GM18520 (cell line): ENCODE results near the gene MT1G.
A peak's percentile ranks its signal among the peaks of the same experiment; 100 is the strongest.
"Not testable (repeated sequence)": the region's sequence is repeated elsewhere in the genome, so short reads cannot be mapped to it uniquely, and the experiment has no call there.

Experiments used
- ATAC-seq: cut with Tn5 transposase; IDR thresholded peaks from one replicate; pipeline ENCODE4 v1.9.1; 2021; ENCODE audit not compliant: unreplicated experiment

Gene MT1G

DNA sequence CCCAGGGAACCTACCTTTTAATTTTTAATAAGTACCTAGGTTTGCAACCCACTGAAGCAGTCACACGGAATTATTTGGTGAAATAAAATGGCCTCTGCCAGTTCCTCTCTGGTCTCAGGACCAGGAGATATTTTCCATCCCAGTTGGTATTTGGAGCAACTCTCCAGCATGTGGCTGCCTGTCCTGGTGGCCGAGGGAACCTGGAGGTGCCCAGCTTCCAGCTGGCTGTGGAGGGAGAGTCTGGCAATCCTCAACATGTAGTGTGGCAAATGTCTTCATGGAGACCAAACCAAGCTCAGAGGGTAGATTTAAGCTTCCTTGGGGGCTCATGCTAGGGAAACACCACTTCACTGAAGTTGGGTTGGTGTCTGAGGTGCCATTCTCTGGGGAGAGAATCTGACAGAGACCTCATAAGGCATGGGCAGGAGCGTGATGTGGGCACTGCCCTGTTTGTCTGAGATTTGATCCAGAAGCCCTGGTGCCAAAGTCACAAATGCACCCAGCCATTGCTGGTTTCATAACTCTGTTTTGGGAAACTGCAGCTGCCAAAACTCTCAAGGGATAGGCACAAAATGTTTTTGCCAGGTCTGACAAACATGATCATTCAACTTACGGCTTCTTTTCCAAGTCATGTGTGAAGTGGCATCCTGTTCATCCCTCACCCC, 17.2 kb upstream of the MT1G start:
- no peak for ATAC-seq

DNA sequence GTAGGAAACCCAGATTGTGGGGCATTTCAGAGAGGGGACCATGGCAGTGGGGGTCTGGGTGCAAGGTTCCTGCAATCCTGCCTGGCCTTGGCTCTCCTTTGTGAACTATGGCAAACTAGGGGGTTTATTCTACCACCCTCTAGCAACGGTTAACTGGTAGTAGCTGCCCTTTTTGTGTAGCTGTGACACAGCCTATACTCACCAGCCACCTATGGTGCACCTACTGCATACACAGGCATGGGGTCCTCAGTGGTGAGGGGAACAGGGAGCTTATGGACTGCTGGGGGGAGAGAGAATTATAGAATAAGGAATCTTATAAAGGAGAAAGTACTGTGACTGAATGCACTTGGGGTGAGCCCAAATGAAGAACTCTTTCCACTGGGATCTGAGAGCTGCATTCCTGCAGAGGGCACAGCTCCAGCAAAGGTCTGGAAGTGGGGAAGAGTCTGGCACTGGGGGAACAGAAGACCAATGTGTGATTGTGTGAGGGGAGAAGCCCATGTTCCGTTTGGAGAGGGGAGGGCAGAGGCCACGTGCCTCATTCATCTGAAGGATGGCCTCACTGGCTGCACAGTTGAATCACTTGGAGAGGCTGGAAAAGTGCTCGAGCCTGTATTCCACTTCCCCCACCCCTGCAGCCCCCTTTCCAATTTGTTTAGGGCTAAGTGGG, 16.5 kb upstream of the MT1G start:
- ATAC-seq = no peak

DNA sequence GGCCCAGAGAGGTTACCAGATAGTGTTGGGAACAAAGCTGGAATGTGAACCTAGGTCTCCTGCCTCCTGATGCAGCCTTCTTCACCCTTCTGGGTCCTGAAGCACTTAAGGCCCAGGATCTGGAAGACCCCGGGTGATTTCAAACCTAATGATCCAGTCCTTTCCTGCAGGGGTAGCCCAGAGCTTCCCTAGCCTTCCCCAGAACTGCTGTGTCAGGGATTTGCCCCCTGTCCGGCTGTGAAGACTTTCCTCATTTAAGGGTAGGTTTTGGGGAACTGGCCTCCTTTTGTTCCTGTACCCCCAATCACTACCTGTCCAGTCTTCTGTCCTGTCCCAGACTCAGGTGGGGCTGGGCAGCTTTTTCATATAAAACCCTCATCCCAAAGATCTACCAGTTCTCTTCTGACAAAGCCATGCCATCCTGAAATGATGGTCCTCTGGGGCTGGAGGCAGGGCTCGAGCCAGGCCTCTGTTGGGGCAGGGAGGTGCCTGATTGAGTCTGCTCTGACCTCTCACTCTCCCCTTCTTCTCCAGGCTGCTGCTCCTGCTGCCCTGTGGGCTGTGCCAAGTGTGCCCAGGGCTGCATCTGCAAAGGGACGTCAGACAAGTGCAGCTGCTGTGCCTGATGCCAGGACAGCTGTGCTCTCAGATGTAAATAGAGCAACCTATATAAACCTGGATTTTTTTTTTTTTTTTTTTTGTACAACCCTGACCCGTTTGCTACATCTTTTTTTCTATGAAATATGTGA, 15.7 kb upstream of the MT1G start:
- ATAC-seq = no peak

DNA sequence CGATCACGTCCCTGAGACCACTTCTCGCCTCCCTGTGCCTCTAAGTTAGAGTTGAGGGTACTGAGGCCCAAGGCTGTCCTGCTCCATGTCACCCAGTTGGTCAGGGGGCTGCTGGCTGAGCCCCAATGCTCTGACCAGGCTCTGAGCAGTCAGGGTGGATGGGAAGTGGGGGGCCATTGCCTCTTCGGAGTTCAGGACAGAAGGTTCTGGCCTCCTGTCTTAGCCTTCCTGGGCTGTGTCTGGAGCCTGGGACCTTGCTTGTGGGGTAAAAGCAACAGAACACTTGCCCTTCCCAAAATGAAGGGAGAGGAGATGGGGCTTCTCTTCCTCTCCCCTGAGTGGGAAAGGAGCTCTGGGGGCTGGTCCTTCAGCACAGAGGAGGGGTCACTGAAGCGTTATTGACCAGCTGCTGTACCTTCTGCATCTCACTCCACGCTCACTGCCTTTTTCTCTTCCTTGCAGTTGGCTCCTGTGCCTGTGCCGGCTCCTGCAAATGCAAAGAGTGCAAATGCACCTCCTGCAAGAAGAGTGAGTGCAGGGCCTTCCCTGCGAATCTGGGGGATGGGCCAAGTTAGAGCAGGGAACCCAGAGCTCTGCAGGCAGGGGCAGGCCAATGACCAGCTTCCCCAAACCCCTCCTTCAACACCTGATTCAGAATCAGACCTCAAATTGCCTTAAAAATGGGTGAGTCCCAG, 15.0 kb upstream of the MT1G start:
- no peak for ATAC-seq

DNA sequence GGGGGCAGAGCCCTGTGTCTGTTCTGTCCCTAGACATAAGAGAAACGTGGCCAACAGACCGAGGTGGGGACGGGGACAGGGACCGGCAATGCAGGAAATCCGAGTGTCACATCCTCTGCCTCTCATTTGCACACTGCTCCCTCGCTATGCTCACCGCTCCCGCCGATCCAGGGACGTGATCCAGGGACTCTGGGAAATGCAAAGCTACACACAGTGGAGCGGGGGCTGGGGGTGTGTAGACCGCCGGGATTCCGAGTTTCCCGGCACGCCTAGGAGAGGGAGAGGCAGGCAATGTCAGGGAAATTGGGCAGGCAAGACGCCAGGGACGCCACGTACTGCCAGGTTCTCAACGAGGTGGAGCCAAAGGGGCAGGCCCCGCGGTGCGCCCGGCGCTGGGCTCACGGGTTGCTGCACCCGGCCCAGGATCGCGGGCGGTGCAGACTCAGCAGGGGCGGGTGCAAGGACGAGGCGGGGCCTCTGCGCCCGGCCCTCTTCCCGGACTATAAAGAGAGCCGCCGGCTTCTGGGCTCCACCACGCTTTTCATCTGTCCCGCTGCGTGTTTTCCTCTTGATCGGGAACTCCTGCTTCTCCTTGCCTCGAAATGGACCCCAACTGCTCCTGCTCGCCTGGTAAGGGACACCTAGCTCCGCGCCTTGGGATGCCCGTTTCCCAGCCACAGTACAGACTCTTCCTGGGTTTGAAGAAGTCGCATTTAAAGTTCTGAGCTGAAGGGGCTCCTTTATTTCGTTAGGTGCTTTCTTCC, 14.3 kb upstream of the MT1G start, which contains the start of gene MT1X:
Gene MT1X (plus strand): TSS at position 532 of the 764 bp plus-strand sequence. CDS start 71 bp downstream, at position 603.
- peak; percentile 80 for ATAC-seq

DNA sequence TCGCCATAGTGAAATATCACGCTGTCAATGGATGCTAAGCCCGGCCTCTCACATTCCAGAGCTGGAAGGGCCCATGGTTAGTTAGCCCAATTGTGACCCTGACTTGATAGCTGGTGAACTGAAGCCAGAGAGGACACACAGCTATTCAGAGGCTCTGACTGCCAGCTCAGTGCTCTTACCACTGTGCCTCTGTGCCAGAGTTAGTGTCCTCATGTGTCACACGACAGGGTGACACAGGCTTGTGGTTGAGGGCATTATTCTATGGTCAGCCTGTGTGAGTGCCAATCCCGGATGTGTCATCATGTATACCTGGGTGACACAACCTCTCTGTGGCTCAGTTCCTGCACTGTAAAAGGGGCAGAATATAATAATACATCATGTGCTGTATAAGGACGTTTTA, 12.0 kb upstream of the MT1G start:
- peak; percentile 30 for ATAC-seq

DNA sequence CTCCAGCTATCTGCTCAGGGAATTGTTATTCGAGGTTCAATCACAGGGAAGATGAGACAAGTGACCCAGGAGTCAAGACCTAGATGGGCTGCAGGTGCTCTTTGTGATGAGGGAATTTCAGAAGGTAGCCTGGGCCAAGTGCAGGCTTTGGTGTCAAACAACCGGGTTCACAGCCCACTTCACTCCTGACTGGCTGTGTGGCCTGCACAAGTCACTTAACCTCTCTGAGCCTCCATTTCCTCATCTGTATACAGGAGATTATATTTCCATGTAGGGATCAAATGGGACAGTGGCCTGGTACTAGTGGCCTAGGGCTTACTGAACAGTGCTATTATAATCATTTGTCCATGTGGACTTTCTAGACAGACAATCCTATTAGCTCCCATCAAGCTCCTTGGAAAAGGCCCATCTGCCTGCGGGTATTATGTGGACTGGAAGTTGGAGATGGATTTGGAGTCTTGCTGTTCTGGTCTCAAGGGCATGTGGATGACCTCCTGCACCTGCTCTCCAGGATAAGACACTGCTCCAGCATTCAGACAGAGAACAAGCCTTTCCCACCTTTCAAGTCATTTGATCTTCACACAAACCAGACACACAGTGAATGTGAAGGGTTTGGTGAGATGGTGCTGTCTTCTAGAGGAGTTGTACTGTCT, 11.3 kb upstream of the MT1G start:
- ATAC-seq = no peak

DNA sequence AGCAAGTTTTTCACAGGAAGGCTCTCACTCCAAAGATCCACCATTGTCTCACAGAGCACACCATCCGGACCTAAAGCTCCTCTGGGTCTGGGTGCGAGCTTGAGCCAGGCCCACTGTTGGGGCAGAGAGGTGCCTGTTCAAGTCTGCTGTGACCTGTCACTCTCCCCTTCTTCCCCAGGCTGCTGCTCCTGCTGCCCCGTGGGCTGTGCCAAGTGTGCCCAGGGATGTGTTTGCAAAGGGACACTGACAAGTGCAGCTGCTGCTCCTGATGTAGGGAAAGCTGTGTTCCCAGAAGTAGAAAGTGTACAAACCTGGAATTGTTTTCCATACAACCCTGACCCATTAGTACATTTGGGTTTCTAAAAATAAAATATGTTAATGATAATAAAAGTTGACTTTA, 9.6 kb upstream of the MT1G start:
- ATAC-seq = no peak

DNA sequence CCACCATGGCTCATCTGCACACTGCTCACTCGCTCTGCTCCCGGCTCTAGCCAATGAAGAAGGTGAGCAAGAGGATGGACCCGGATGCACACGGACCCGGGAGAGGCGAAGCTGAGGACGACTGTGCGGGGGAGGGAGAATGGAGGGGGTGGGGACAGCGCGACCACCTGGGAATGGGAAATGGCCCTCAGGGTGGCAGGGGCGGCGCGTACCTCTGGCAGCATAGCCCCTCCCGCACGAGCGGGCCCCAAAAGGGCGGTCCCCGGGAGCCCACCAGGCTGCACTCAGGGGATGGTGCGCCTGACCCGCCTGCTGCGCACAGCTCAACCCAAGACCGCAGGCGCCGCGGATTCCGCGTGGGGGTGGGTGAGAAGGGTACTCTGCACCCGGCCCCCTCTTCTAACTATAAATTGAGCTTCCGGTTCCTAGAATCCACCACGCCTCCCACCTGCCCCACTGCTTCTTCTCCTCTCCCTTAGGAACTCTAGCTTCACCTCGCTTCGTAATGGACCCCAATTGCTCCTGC, 7.9 kb upstream of the MT1G start:
- no peak for ATAC-seq

DNA sequence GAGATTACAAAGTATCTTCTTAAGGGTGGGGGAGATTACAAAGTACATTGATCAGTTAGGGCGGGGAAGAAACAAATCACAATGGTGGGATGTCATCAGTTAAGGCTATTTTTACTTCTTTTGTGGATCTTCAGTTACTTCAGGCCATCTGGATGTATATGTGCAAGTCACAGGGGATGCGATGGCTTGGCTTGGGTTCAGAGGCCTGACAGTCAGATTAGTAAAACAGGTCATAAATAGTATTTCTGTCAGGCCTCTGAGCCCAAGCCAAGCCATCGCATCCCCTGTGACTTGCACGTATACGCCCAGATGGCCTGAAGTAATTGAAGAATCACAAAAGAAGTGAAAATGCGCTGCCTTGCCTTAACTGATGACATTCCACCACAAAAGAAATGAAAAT, 6.7 kb upstream of the MT1G start:
- not testable (repeated sequence) for ATAC-seq

DNA sequence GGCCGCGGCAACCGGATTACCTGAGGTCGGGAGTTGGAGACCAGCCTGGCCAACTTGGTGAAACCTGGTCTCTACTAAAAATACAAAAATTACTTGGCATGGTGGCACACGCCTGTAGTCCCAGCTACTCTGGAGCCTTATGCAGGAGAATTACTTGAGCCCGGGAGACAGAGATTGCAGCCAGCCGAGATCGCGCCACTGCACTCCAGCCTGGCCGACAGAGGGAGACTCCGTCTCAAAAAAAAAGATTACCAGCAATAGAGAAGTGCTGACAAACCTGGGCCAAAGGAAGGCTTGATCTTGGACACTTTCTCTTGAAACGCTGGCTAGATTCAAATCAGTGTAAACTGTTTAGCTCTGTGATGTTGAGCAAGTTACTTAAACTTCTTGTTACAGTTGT, 6.1 kb upstream of the MT1G start:
- no peak for ATAC-seq

DNA sequence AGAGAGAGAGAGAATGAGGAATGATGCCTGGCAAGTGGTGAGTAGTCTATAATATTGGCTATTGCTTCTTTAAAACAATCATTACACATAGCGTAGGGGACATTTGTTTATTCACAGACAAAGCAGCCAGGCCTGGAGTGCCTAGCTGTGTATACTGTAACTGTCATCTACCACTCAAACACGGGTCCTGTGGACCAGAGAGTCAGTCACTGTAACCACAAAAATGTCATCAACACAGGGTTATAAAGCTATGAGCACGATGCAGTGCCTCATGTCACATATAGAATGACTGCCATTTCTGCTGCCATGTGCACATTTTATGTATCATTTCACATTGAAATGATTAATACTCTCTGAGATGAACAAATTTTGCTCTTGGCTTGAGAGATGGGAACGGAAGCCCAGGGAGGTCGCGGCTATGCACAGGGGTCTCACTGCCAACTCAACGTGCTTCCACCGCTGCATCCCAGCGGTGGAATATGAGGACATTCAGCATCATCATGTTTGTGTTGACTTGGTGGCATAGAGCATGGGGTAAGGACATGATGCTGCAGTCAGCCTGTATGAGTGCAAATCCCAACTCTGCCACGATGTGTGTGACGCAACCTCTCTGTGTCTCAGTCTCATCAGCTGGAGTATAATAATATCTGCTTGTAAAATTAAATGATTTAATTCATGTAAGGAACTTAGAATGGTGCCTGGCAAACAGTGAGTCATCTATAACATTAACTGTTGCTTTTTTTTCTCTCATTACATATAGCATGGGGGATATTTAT, 5.1 kb upstream of the MT1G start:
- ATAC-seq = no peak

DNA sequence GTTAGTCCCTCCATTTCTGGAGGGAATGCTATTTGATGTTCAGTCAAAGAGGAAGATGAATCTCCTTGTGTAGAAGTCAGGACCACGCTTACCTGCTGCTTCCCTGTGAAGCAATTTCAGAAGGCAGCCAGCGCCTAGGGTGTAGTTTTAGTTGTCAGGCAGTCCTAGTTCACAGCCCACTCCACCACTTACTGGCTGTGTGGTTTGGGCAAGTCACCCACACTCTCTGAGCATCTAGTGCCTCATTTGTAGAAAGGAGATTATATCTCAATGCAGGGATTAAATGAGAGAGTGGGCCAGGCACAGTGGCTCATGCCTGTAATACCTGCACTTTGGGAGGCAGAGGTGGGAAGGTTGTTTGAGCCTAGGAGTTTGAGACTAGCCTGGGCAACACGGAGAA, 4.3 kb upstream of the MT1G start:
- not testable (repeated sequence) for ATAC-seq

DNA sequence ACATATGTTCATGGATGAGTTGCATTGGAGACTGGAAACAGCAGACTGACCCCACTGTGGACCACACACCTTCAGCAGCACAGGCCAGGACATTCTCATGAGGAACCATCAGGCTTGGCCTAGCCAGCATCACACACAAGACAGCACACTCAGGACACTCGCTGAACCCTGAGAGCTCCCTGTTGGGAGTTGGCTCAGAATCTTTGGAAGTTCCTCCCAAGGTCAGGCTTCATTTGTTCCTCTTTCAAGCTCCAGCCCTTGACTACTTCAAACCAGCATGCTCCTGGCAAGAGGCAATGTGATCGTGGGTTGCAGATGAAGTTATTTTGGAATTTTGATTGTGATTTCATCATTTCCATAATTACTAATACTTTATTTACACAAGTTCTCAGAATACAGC, 3.8 kb upstream of the MT1G start:
- ATAC-seq = not testable (repeated sequence)

DNA sequence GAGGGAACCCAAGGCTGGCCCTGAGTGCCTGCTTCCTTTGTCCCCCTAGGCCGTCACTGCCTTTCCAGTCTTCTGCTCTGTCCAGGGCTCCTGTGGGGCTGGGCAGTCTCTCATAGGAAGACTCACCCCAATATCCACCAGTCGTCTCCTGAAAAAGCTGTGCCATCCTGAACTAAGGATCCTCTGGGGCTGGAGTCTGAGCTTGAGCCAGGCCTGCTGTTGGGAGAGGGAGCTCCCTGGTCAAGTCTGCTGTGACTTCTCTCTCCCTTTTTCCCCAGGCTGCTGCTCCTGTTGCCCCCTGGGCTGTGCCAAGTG, 2.7 kb upstream of the MT1G start:
- ATAC-seq = no peak

DNA sequence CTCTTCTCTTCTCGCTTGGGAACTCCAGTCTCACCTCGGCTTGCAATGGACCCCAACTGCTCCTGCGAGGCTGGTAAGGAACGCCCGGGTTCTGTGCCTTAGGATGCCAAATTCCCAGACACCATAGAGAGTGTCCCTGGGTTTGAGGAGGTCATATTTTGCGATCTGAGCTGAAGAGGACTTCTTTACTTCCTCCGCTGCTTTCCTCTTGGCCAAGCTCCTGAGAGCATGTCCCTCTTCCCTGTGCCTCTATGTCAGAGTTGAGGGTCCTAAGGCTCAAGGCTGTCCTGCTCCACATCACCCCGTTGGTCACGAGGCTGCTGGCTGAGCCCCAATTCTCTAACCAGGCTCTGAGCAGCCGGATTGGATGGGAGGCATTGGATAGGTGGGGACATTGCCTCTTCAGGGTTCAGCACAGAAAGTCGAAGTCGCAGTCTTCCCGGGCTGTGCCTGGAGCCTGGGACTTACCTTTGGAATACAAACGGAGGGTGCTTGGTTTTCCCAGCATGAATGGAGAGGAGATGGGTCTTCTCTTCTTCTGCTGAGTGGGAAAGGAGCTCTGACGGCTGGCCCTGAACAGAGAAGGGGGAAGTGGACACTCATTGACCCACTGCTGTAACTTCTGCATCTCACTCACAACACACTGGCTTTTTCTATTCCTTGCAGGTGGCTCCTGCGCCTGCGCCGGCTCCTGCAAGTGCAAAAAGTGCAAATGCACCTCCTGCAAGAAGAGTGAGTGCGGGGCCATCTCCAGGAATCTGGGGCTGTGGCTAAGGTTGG, 2.2 kb upstream of the MT1G start:
- ATAC-seq = no peak

DNA sequence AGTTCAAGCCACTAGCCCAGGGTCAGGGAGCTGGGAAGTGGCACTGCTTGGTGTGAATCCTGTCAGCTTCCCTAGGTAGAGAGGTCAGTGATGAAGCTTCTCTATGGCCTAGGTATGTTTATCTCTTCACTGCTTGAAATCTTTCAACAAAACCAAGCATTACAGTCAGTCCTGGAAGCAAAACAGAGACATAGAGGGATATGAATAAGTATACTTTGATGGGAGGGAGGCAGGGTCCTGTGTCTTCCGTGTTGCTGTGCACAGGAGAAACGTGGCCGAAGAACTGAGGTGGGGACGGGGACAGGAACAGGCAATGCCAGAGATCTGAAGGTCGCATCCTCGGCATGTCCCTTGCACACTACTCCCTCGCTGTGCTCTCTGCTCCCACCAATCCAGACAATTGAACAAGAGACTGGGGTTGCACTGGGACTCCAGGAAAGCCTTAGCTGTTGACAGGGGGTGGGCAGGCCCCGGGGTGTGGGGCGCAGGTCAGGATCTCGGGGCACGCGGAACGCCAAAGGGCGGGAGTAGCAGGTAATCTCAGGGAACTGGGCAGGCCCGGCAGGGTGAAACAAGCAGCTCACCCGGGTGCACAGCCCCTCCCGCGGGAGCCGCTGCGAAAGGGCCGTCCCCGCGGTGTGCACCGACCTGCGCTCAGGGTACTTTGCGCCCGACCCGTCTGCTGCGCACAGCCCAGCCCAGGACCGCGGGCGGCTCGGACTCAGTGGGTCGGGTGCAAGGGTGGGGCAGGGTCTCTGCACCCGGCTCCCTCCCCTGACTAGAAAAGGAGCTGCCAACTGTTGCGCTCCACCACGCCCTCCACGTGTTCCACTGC, 1.4 kb upstream of the MT1G start, which contains the start of gene MT1H:
Gene MT1H (plus strand): TSS at position 810 of the 835 bp plus-strand sequence. CDS start 71 bp downstream, outside the sequence.
- no peak for ATAC-seq
